Neuronal stem cell (in vitro differentiated cells): ENCODE measurements around the gene SARDH.

Experiments used
- DNase-seq: peaks from one replicate; pipeline ENCODE4 v3.0.0-alpha.2; 2013; ENCODE audit warnings: low spot score
- H2AFZ ChIP-seq: one replicate; pipeline ENCODE4 v1.6.1; 2013; ENCODE audit warnings: mild to moderate bottlenecking, low read length, inconsistent platforms
- H2AK5ac ChIP-seq: 2 replicates; pipeline ENCODE4 v1.6.1; 2013; ENCODE audit warnings: low read depth, mild to moderate bottlenecking, inconsistent platforms, low read length, moderate library complexity, mixed read lengths
- H2BK120ac ChIP-seq: 2 replicates; pipeline ENCODE4 v1.6.1; 2013; ENCODE audit warnings: low read depth, mild to moderate bottlenecking, inconsistent platforms, low read length, moderate library complexity, mixed read lengths
- H2BK12ac ChIP-seq: one replicate; pipeline ENCODE4 v1.6.1; 2013; ENCODE audit warnings: low read length, inconsistent platforms
- H2BK15ac ChIP-seq: 2 replicates; pipeline ENCODE4 v1.6.1; 2013; ENCODE audit warnings: mild to moderate bottlenecking, low read length, inconsistent platforms, mixed read lengths
- H2BK5ac ChIP-seq: one replicate; pipeline ENCODE4 v1.6.1; 2013; ENCODE audit warnings: inconsistent platforms, mild to moderate bottlenecking, low read length, moderate library complexity
- H3K14ac ChIP-seq: one replicate; pipeline ENCODE4 v1.6.1; 2013; ENCODE audit warnings: low read length, inconsistent platforms
- H3K18ac ChIP-seq: 2 replicates; pipeline ENCODE4 v1.6.1; 2013; ENCODE audit warnings: low read length, inconsistent platforms
- H3K23ac ChIP-seq: 2 replicates; pipeline ENCODE4 v1.6.1; 2013; ENCODE audit warnings: low read depth, mild to moderate bottlenecking, mixed read lengths, low read length, inconsistent platforms; ENCODE audit not compliant: poor library complexity
- H3K27ac ChIP-seq: replicated peaks from 3 replicates; pipeline ENCODE4 v1.5.1; 2013; ENCODE audit warnings: low read length, inconsistent platforms
- H3K27me3 ChIP-seq, 3 experiments: 2 replicates each; pipeline ENCODE4 v1.6.1; 2013; ENCODE audit warnings: low read length in 3 of 3, mild to moderate bottlenecking in 2 of 3, inconsistent platforms in 1 of 3, low read depth in 1 of 3, mixed read lengths in 1 of 3, moderate library complexity in 1 of 3; ENCODE audit not compliant: control insufficient read depth in 3 of 3, insufficient read depth in 3 of 3
- H3K36me3 ChIP-seq, 2 donors: replicated peaks in 1 of 2; 2 replicates each; pipeline ENCODE4 v1.6.1; 2013; ENCODE audit warnings: low read length in 2 of 2; ENCODE audit not compliant: control insufficient read depth in 2 of 2, insufficient read depth in 2 of 2
- H3K4ac ChIP-seq: 2 replicates; pipeline ENCODE4 v1.6.1; 2013; ENCODE audit warnings: inconsistent platforms, mild to moderate bottlenecking, low read length, moderate library complexity
- H3K4me1 ChIP-seq, 2 donors: 1 replicate in 1 of 2; 2 replicates in 1 of 2; pipeline ENCODE4 v1.6.1; 2013; ENCODE audit warnings: low read length in 2 of 2, low read depth in 1 of 2; ENCODE audit not compliant: control insufficient read depth in 2 of 2, insufficient read depth in 1 of 2
- H3K4me2 ChIP-seq: one replicate; pipeline ENCODE4 v1.6.1; 2013; ENCODE audit warnings: mild to moderate bottlenecking, low read length, inconsistent platforms; ENCODE audit not compliant: insufficient read depth, poor library complexity, severe bottlenecking
- H3K4me3 ChIP-seq, 2 donors: 2 replicates each; pipeline ENCODE4 v1.5.1; 2013; ENCODE audit warnings: low read length in 2 of 2, mild to moderate bottlenecking in 2 of 2, inconsistent platforms in 1 of 2, moderate library complexity in 1 of 2
- H3K79me1 ChIP-seq: one replicate; pipeline ENCODE4 v1.6.1; 2013; ENCODE audit warnings: low read depth, mild to moderate bottlenecking, inconsistent platforms, low read length, moderate library complexity
- H3K9ac ChIP-seq: one replicate; pipeline ENCODE4 v1.6.1; 2013; ENCODE audit warnings: mild to moderate bottlenecking, low read depth, low read length, inconsistent platforms; ENCODE audit not compliant: poor library complexity
- H3K9me3 ChIP-seq, 2 donors: replicated peaks in 1 of 2; 2 replicates each; pipeline versions ENCODE3 to v1.6.1; 2013; ENCODE audit warnings: low read length in 2 of 2, mild to moderate bottlenecking in 2 of 2, inconsistent platforms in 1 of 2, low read depth in 1 of 2, mixed read lengths in 1 of 2, moderate library complexity in 1 of 2; ENCODE audit not compliant: control insufficient read depth in 2 of 2, insufficient read depth in 1 of 2
- H4K8ac ChIP-seq: one replicate; pipeline ENCODE4 v1.6.1; 2013; ENCODE audit warnings: low read depth, mild to moderate bottlenecking, inconsistent platforms, low read length, moderate library complexity
- H4K91ac ChIP-seq: one replicate; pipeline ENCODE4 v1.6.1; 2013; ENCODE audit warnings: low read length, low read depth, mild to moderate bottlenecking, inconsistent platforms; ENCODE audit not compliant: poor library complexity
- WGBS, 2 donors: extraction: QIAGEN DNeasy Blood & Tissue Kit; methylation state at CpG; one replicate each; pipeline ENCODE4 v1.1.7; 2013; ENCODE audit warnings: missing lambda C conversion rate in 2 of 2, mixed read lengths in 1 of 2; ENCODE audit not compliant: insufficient read length in 2 of 2, insufficient replicate concordance in 1 of 2; ENCODE audit errors: extremely low coverage in 2 of 2; 5-methylcytosine and 5-hydroxymethylcytosine counted together

Gene SARDH

GRCh38 chr9:133774799-133775198 lies 36.6 kb upstream of the SARDH start:
- no peak overlapping the region for H3K9ac ChIP-seq
- H3K79me1 ChIP-seq, result no peaks in the 10 kb centered on the region
- no peak overlapping the region for H3K14ac ChIP-seq
- H2BK5ac ChIP-seq, result no peak overlapping the region
- peak overlapping the region in 1 of 2 donors; percentile 8 for H3K4me3 ChIP-seq
- H2BK120ac ChIP-seq, result no peak overlapping the region
- no peak overlapping the region for H3K4ac ChIP-seq
- H4K8ac ChIP-seq, result no peak overlapping the region
- peaks cover 0 to 3% of the 10 kb centered on the region in 2 donors for H3K4me1 ChIP-seq
- no peak overlapping the region for H2AFZ ChIP-seq
- no peak overlapping the region for H4K91ac ChIP-seq
- peaks cover 34 to 96% of the 10 kb centered on the region in 2 donors for H3K36me3 ChIP-seq
- no peak overlapping the region for H3K23ac ChIP-seq
- WGBS, 2 donors, result no CpG with 5 or more reads among the region's 16 CpGs
- H3K4me2 ChIP-seq, result no peak overlapping the region
- H2BK12ac ChIP-seq, result no peak overlapping the region
- H3K27ac ChIP-seq, result no peak overlapping the region
- peaks cover 0 to 9% of the 10 kb centered on the region in 2 donors for H3K9me3 ChIP-seq
- no peaks in the 10 kb centered on the region for H3K27me3 ChIP-seq
- no peak for DNase-seq
- no peak overlapping the region for H2AK5ac ChIP-seq
- no peak overlapping the region for H2BK15ac ChIP-seq
- no peak overlapping the region for H3K18ac ChIP-seq

GRCh38 chr9:133773889-133774655 lies 35.9 kb upstream of the SARDH start:
- Histone ChIP-seq H2BK15ac (no peak overlapping the region), H3K18ac (no peak overlapping the region), H3K27me3 (no peaks in the 10 kb centered on the region), H3K27ac (no peak overlapping the region), H3K79me1 (no peaks in the 10 kb centered on the region), H2AFZ (no peak overlapping the region), H3K4me2 (no peak overlapping the region), H2BK120ac (no peak overlapping the region), H2AK5ac (no peak overlapping the region), H3K23ac (no peak overlapping the region), H4K91ac (no peak overlapping the region), H3K4me3 (no peak overlapping the region), H3K36me3 (peaks cover 31 to 96% of the 10 kb centered on the region in 2 donors), H3K4me1 (peaks cover 0 to 3% of the 10 kb centered on the region in 2 donors), H3K14ac (no peak overlapping the region), H3K4ac (no peak overlapping the region), H2BK12ac (no peak overlapping the region), H4K8ac (no peak overlapping the region), H3K9ac (no peak overlapping the region), H3K9me3 (peaks cover 0 to 9% of the 10 kb centered on the region in 2 donors), H2BK5ac (no peak overlapping the region)
- no peak for DNase-seq
- WGBS, 2 donors, result no CpG with 5 or more reads among the region's 9 CpGs

- WGBS, 2 donors, result no CpG with 5 or more reads among the region's 7 CpGs
- no peak for DNase-seq
- H3K4me3 ChIP-seq, result no peak overlapping the region
- H2AFZ ChIP-seq, result no peak overlapping the region
- no peak overlapping the region for H2BK12ac ChIP-seq
- no peaks in the 10 kb centered on the region for H3K79me1 ChIP-seq
- no peak overlapping the region for H3K4me2 ChIP-seq
- H2AK5ac ChIP-seq, result no peak overlapping the region
- no peak overlapping the region for H4K91ac ChIP-seq
- no peak overlapping the region for H3K14ac ChIP-seq
- H3K9ac ChIP-seq, result no peak overlapping the region
- peaks cover 12 to 14% of the 10 kb centered on the region in 2 donors for H3K9me3 ChIP-seq
- H2BK5ac ChIP-seq, result no peak overlapping the region
- no peak overlapping the region for H3K23ac ChIP-seq
- H3K18ac ChIP-seq, result no peak overlapping the region
- no peaks in the 10 kb centered on the region for H3K4me1 ChIP-seq
- H3K4ac ChIP-seq, result no peak overlapping the region
- no peaks in the 10 kb centered on the region for H3K27me3 ChIP-seq
- no peak overlapping the region for H3K27ac ChIP-seq
- H2BK15ac ChIP-seq, result no peak overlapping the region
- peaks cover 36 to 96% of the 10 kb centered on the region in 2 donors for H3K36me3 ChIP-seq
- H2BK120ac ChIP-seq, result no peak overlapping the region
- H4K8ac ChIP-seq, result peak overlapping the region; percentile 57
Observed at GRCh38 chr9:133772581-133772980, 34.4 kb upstream of the SARDH start.

DNA sequence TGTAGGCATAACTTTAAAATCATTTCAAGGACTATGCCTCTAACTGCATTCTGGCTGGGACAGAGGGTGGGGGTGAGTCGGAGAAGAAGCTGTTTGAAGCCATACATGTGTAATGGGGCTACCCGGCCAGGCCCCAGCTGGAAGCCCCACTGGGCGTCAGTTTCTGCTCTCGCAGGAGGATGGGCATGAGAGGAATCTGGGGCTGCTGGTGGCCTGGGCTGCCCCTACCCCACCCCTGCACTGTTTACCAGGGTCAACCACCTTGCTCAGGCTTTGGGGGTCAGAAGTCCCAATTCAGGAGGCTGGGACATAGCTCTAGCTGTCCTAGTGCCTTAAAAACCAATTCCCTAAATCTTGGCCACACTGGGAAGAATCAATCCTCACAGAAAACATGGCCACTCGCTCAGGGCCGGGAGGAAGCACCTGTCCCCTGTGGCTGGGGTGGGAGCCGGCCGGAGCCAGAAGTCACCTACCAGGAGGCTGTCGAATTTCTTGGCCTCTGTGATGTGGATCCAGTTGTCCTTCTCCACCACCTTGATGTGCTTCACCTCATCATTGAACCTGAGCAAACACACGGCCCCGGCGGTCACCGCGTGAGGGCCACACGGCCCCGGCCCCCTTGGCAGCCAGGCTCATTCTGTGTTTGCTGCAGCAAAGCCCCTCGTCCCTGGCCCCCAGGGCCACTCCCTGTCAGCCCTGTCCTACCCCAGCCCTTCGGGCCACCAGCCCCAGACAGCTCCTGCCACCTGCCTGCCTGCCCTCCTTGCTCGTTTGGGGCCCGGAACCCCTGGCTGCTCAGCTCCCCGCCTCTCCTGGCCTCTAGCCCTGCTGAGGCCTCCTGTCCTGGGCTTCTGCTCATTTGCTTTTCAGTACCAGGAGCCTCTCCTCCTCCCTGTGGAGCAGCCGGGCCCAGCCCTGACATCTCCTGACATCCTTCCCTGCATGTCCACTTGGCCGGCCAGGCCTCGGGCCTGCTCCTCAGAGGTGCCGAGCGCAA lies 33.6 kb upstream of the SARDH start:
- no peak overlapping the region for H3K23ac ChIP-seq
- H3K4me2 ChIP-seq, result no peak overlapping the region
- peaks cover 36 to 96% of the 10 kb centered on the region in 2 donors for H3K36me3 ChIP-seq
- no peak overlapping the region for H2BK5ac ChIP-seq
- no peak overlapping the region for H3K14ac ChIP-seq
- H2AFZ ChIP-seq, result no peak overlapping the region
- no peak overlapping the region for H2BK12ac ChIP-seq
- H2BK120ac ChIP-seq, result no peak overlapping the region
- no peak overlapping the region for H2AK5ac ChIP-seq
- no peak overlapping the region for H4K8ac ChIP-seq
- no peak overlapping the region for H3K27ac ChIP-seq
- H3K18ac ChIP-seq, result no peak overlapping the region
- no peaks in the 10 kb centered on the region for H3K27me3 ChIP-seq
- H3K4me1 ChIP-seq, result no peaks in the 10 kb centered on the region
- H3K4me3 ChIP-seq, result no peak overlapping the region
- H3K79me1 ChIP-seq, result no peaks in the 10 kb centered on the region
- no peak for DNase-seq
- H4K91ac ChIP-seq, result no peak overlapping the region
- no CpG with 5 or more reads among the region's 26 CpGs for WGBS, 2 donors
- H3K9ac ChIP-seq, result no peak overlapping the region
- no peak overlapping the region for H2BK15ac ChIP-seq
- no peak overlapping the region for H3K4ac ChIP-seq
- peaks cover 17 to 20% of the 10 kb centered on the region in 2 donors for H3K9me3 ChIP-seq
